ENCODE results near the gene EFCC1. TPM values are rescaled to one million over a fixed set of nuclear protein-coding genes. Genes with fewer than 3 reads are reported as not detected.
"Not testable (repeated sequence)": the region's sequence is repeated elsewhere in the genome, so short reads cannot be mapped to it uniquely, and the experiment has no call there.

The EFCC1 gene
- total and polyA plus RNA-seq, 2 experiments from 2014 or later = 0.23 to 0.50 TPM

GRCh38 chr3:129068291-129068886 is 67.3 kb downstream of the EFCC1 start:
- Histone ChIP-seq H2AFZ (no peak overlapping the region), H3K27me3 (no peaks in the 10 kb centered on the region), H3K9me2 (replicated peaks; ENCODE audit: insufficient read depth) (no peaks in the 10 kb centered on the region), H3K79me2 (no peaks in the 10 kb centered on the region), H4K20me1 (ENCODE audit: insufficient read depth, poor library complexity, severe bottlenecking) (no peaks in the 10 kb centered on the region), H3K4me2 (no peak overlapping the region), H3K4me1 (ENCODE audit: insufficient read depth) (no peaks in the 10 kb centered on the region), H3K4me3 (no peak overlapping the region), H3K27ac (no peak overlapping the region), H3K9me3 (ENCODE audit: low read depth) (no peaks in the 10 kb centered on the region), H3K36me3 (replicated peaks; ENCODE audit: insufficient read depth, low read depth) (no peaks in the 10 kb centered on the region)
- WGBS (ENCODE audit: low lambda C conversion rate, missing lambda C conversion rate) = 87% methylated on average over 21 of the region's 44 CpGs
- DNase-seq (ENCODE audit: low spot score) = no peak
- no peak for TF ChIP-seq EZH2 (IDR thresholded peaks at IDR 0.05; ENCODE audit: borderline replicate concordance)

- H2AFZ ChIP-seq; H3K9me2 ChIP-seq (replicated peaks; ENCODE audit: insufficient read depth); H3K4me3 ChIP-seq; H3K27me3 ChIP-seq; H3K9me3 ChIP-seq (ENCODE audit: low read depth); H3K27ac ChIP-seq; H3K36me3 ChIP-seq (replicated peaks; ENCODE audit: insufficient read depth, low read depth); H3K79me2 ChIP-seq; DNase-seq (ENCODE audit: low spot score); H3K4me1 ChIP-seq (ENCODE audit: insufficient read depth); H3K4me2 ChIP-seq; H4K20me1 ChIP-seq (ENCODE audit: insufficient read depth, poor library complexity, severe bottlenecking): not testable (repeated sequence)
- 92% methylated on average over 13 of the region's 13 CpGs for WGBS (ENCODE audit: low lambda C conversion rate, missing lambda C conversion rate)
These were observed 68.4 kb downstream of the EFCC1 start for GRCh38 chr3:129069313-129070085.

- Histone ChIP-seq H3K4me3 (no peak overlapping the region), H4K20me1 (ENCODE audit: insufficient read depth, poor library complexity, severe bottlenecking) (no peaks in the 10 kb centered on the region), H3K27me3 (no peaks in the 10 kb centered on the region), H3K4me2 (no peak overlapping the region), H3K36me3 (replicated peaks; ENCODE audit: insufficient read depth, low read depth) (no peaks in the 10 kb centered on the region), H3K27ac (no peak overlapping the region), H3K9me2 (replicated peaks; ENCODE audit: insufficient read depth) (no peaks in the 10 kb centered on the region), H3K79me2 (no peaks in the 10 kb centered on the region), H2AFZ (no peak overlapping the region), H3K9me3 (ENCODE audit: low read depth) (no peaks in the 10 kb centered on the region), H3K4me1 (ENCODE audit: insufficient read depth) (no peaks in the 10 kb centered on the region)
- 84% methylated on average over 8 of the region's 8 CpGs for WGBS (ENCODE audit: low lambda C conversion rate, missing lambda C conversion rate)
- TF ChIP-seq EZH2phosphoT487 (IDR thresholded peaks at IDR 0.05; ENCODE audit: low read depth, severe bottlenecking, unreplicated experiment) (no peak), EZH2 (IDR thresholded peaks at IDR 0.05; ENCODE audit: borderline replicate concordance) (no peak)
- TF ChIP-seq, protein P1, sequence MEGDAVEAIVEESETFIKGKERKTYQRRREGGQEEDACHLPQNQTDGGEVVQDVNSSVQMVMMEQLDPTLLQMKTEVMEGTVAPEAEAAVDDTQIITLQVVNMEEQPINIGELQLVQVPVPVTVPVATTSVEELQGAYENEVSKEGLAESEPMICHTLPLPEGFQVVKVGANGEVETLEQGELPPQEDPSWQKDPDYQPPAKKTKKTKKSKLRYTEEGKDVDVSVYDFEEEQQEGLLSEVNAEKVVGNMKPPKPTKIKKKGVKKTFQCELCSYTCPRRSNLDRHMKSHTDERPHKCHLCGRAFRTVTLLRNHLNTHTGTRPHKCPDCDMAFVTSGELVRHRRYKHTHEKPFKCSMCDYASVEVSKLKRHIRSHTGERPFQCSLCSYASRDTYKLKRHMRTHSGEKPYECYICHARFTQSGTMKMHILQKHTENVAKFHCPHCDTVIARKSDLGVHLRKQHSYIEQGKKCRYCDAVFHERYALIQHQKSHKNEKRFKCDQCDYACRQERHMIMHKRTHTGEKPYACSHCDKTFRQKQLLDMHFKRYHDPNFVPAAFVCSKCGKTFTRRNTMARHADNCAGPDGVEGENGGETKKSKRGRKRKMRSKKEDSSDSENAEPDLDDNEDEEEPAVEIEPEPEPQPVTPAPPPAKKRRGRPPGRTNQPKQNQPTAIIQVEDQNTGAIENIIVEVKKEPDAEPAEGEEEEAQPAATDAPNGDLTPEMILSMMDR (IDR thresholded peaks at IDR 0.05; ENCODE audit: poor library complexity) = no peak
- DNase-seq (ENCODE audit: low spot score) = no peak
These were observed 69.2 kb downstream of the EFCC1 start for GRCh38 chr3:129070086-129070885.

DNA sequence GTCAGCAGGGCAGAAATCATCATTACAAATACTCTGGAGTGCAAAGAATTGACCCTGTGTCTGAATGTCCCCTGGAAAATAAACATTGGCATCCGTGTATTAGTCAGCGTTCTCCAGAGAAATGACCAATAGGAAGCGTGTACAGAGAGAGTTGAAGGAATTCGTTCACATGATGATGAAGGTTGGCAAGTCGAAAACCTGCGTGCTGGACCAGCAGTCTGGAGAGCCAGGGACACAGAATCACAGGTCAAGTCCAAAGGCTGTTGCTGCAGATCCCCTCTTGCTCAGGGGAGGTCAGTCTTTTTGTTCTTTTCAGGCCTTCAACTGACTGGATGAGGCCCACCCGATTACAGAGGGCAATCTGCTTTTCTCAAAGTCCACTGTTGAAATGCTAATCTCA is 76.1 kb downstream of the EFCC1 start:
- no peak overlapping the region for H2AFZ ChIP-seq
- no peak for DNase-seq (ENCODE audit: low spot score)
- TF ChIP-seq, protein P1 (IDR thresholded peaks at IDR 0.05; ENCODE audit: poor library complexity) = no peak
- TF ChIP-seq EZH2 (IDR thresholded peaks at IDR 0.05; ENCODE audit: borderline replicate concordance) (no peak), EZH2phosphoT487 (IDR thresholded peaks at IDR 0.05; ENCODE audit: low read depth, severe bottlenecking, unreplicated experiment) (no peak)

More for the DNA sequence above, 76.1 kb downstream of the EFCC1 start:
- Histone ChIP-seq H3K4me2 (no peak overlapping the region), H3K27me3 (no peaks in the 10 kb centered on the region), H3K4me3 (no peak overlapping the region), H3K9me3 (ENCODE audit: low read depth) (no peaks in the 10 kb centered on the region), H4K20me1 (ENCODE audit: insufficient read depth, poor library complexity, severe bottlenecking) (no peaks in the 10 kb centered on the region), H3K9me2 (replicated peaks; ENCODE audit: insufficient read depth) (no peaks in the 10 kb centered on the region), H3K27ac (no peak overlapping the region), H3K4me1 (ENCODE audit: insufficient read depth) (no peaks in the 10 kb centered on the region), H3K79me2 (no peaks in the 10 kb centered on the region), H3K36me3 (replicated peaks; ENCODE audit: insufficient read depth, low read depth) (no peaks in the 10 kb centered on the region)
- WGBS (ENCODE audit: low lambda C conversion rate, missing lambda C conversion rate) = 83% methylated on average over 7 of the region's 7 CpGs
